HepG2 (cell line): ENCODE results near the gene CCDC142. TPM values are rescaled to one million over a fixed set of nuclear protein-coding genes. Genes with fewer than 3 reads are reported as not detected.

Experiments used
- DMTF1 ChIP-seq: sonication (generic); formaldehyde crosslinking; IDR thresholded peaks from 2 replicates; pipeline ENCODE4 v1.4.0; 2020; ENCODE audit warnings: mild to moderate bottlenecking, missing genetic modification reagents
- DR1 ChIP-seq: sonication (generic); formaldehyde crosslinking; IDR thresholded peaks from 2 replicates; pipeline ENCODE4 v1.8.0; 2021; ENCODE audit warnings: mild to moderate bottlenecking, missing genetic modification reagents, inconsistent platforms
- ELF4 ChIP-seq: sonication (generic); formaldehyde crosslinking; IDR thresholded peaks from 2 replicates; pipeline ENCODE4 v1.5.0; 2020; ENCODE audit warnings: missing genetic modification reagents, mild to moderate bottlenecking, moderate library complexity, borderline replicate concordance
- HDAC2 ChIP-seq: sonication (generic); formaldehyde crosslinking; IDR thresholded peaks from 2 replicates; pipeline ENCODE4 v1.4.0; 2020; ENCODE audit warnings: missing genetic modification reagents
- KDM1A ChIP-seq: IDR thresholded peaks from 2 replicates; pipeline ENCODE4 v1.6.1; 2016; ENCODE audit warnings: missing compliant biosample characterization
- MBNL3 ChIP-seq: fragments of 250-450 bp; sonication (Bioruptor Pico); conservative IDR thresholded peaks from 2 replicates; pipeline ENCODE4 v1.8.0; 2022; ENCODE audit warnings: mild to moderate bottlenecking, inconsistent platforms
- PPARG ChIP-seq: conservative IDR thresholded peaks from 2 replicates; pipeline ENCODE4 v1.6.1; 2016; ENCODE audit warnings: missing biosample characterization, missing genetic modification reagents
- SKIL ChIP-seq: sonication (generic); formaldehyde crosslinking; IDR thresholded peaks from 2 replicates; pipeline ENCODE4 v1.8.0; 2022; ENCODE audit warnings: missing genetic modification reagents, mild to moderate bottlenecking, moderate library complexity, borderline replicate concordance
- TEAD3 ChIP-seq: optimal IDR thresholded peaks from 2 replicates; pipeline ENCODE3; 2016; ENCODE audit warnings: borderline replicate concordance
- TFDP1 ChIP-seq: IDR thresholded peaks from 2 replicates; pipeline ENCODE4 v1.6.1; 2016; ENCODE audit warnings: missing compliant biosample characterization, missing genetic modification reagents, borderline replicate concordance
- U2AF1 ChIP-seq: fragments of 200-400 bp; formaldehyde crosslinking; optimal IDR thresholded peaks from 2 replicates; pipeline ENCODE3; 2017; ENCODE audit warnings: mild to moderate bottlenecking, low read depth, low read length
- ZBTB2 ChIP-seq: sonication (generic); formaldehyde crosslinking; IDR thresholded peaks from 2 replicates; pipeline ENCODE4 v1.8.0; 2022; ENCODE audit warnings: low read depth, missing genetic modification reagents
- ZFP36L1 ChIP-seq: sonication (generic); formaldehyde crosslinking; IDR thresholded peaks from 2 replicates; pipeline ENCODE4 v1.8.0; 2022; ENCODE audit warnings: mild to moderate bottlenecking, missing genetic modification reagents, moderate library complexity
- ZNF251 ChIP-seq: sonication (generic); formaldehyde crosslinking; IDR thresholded peaks from 2 replicates; pipeline ENCODE4 v1.9.0; 2021; ENCODE audit warnings: mild to moderate bottlenecking, missing genetic modification reagents
- ZNF326 ChIP-seq: sonication (generic); formaldehyde crosslinking; IDR thresholded peaks from 2 replicates; pipeline ENCODE4 v1.4.0; 2020; ENCODE audit warnings: missing genetic modification reagents, borderline replicate concordance
- ZNF441 ChIP-seq: sonication (generic); formaldehyde crosslinking; IDR thresholded peaks from 2 replicates; pipeline ENCODE4 v1.7.0; 2021; ENCODE audit warnings: missing genetic modification reagents, borderline replicate concordance
- ZNF556 ChIP-seq: sonication (generic); formaldehyde crosslinking; IDR thresholded peaks from 2 replicates; pipeline ENCODE4 v1.4.0; 2020; ENCODE audit warnings: mild to moderate bottlenecking, missing genetic modification reagents, borderline replicate concordance
- ZNF616 ChIP-seq: sonication (generic); formaldehyde crosslinking; IDR thresholded peaks from 2 replicates; pipeline ENCODE4 v1.5.0; 2020; ENCODE audit warnings: low read depth, mild to moderate bottlenecking, missing genetic modification reagents
- ZNF703 ChIP-seq: sonication (generic); formaldehyde crosslinking; IDR thresholded peaks from 2 replicates; pipeline ENCODE4 v1.5.1; 2020; ENCODE audit warnings: missing genetic modification reagents, mild to moderate bottlenecking, moderate library complexity, borderline replicate concordance
- ZNF816 ChIP-seq: sonication (generic); formaldehyde crosslinking; IDR thresholded peaks from 2 replicates; pipeline ENCODE4 v1.8.0; 2022; ENCODE audit warnings: missing genetic modification reagents, mild to moderate bottlenecking, borderline replicate concordance
- ZSCAN25 ChIP-seq: sonication (generic); formaldehyde crosslinking; IDR thresholded peaks from 2 replicates; pipeline ENCODE4 v1.8.0; 2022; ENCODE audit warnings: mild to moderate bottlenecking, missing genetic modification reagents
- polyA plus RNA-seq, 8 experiments: library from polyadenylated mRNA; depleted of rRNA in 3 of 8; stranded (reverse) in 7 of 8; unstranded in 1 of 8; fragments of >200 nt; fragmentation: Illumina TruSeq in 4 of 8; extraction: Trizol in 4 of 8; gene quantifications; 2 replicates each; pipeline versions ENCODE4 v1.2.1 to v1.2.3, GENCODE V29; 2011 to 2016; ENCODE audit warnings: low read depth in 4 of 8, missing spikeins in 1 of 8, mixed read lengths in 1 of 8; ENCODE audit not compliant: insufficient read depth in 1 of 8
- total RNA-seq, 5 experiments: library from RNA; depleted of rRNA; stranded (reverse); fragments of >200 nt; fragmentation: Illumina TruSeq; extraction: Trizol; gene quantifications; 2 replicates each; pipeline ENCODE4 v1.2.3, GENCODE V29; 2016; ENCODE audit warnings: low read depth in 1 of 5

CCDC142 gene
- total and polyA plus RNA-seq, 2 of the 13 experiments (the other 11 are each of a cell fraction or from before 2014, with no cell fraction given): 14.7 to 30.4 TPM

- peak; percentile 58; the same call in 1 of the 2 replicates for TF ChIP-seq TFDP1
- peak; percentile 76 for TF ChIP-seq HDAC2 (CRISPR knock-in tag)
- no peak for TF ChIP-seq ZNF251 (CRISPR knock-in tag)
- TF ChIP-seq ZFP36L1: peak; percentile 29; the same call in 1 of the 2 replicates
- TF ChIP-seq ZNF556: no peak
- peak; percentile 97 for TF ChIP-seq TEAD3 (CRISPR knock-in tag)
- no peak for TF ChIP-seq SKIL (CRISPR knock-in tag)
- TF ChIP-seq DMTF1 (CRISPR knock-in tag): no peak
- peak; percentile 90 for TF ChIP-seq ELF4 (CRISPR knock-in tag)
- TF ChIP-seq ZNF326: no peak
- peak; percentile 81; the same call in 1 of the 2 replicates for TF ChIP-seq PPARG (CRISPR knock-in tag)
- no peak for TF ChIP-seq MBNL3
- no peak for TF ChIP-seq ZNF816
- TF ChIP-seq KDM1A (CRISPR knock-in tag): no peak
- peak; percentile 78; the same call in 1 of the 2 replicates for TF ChIP-seq ZNF441 (CRISPR knock-in tag)
- no peak; the same call in 1 of the 2 replicates for TF ChIP-seq ZNF703 (CRISPR knock-in tag)
- peak; percentile 37; the same call in 1 of the 2 replicates for TF ChIP-seq DR1 (CRISPR knock-in tag)
- no peak for TF ChIP-seq ZNF616 (CRISPR knock-in tag)
- TF ChIP-seq ZBTB2 (CRISPR knock-in tag): no peak
- TF ChIP-seq U2AF1: no peak
- TF ChIP-seq ZSCAN25: peak; percentile 65
Measured at GRCh38 chr2:74525717-74526648, 43.2 kb upstream of the CCDC142 start, which contains the start of gene DQX1 (continued).
